MM.1S (cell line): ENCODE data around the gene TMEM184A.

Experiments
- EZH2 ChIP-seq: fragments of 300-600 bp; sonication (generic); optimal IDR thresholded peaks from 2 replicates; pipeline ENCODE3; 2017; ENCODE audit warnings: low read depth, mild to moderate bottlenecking, antibody characterized with exemption, low read length, mixed read lengths
- EZH2phosphoT487 ChIP-seq: fragments of 300-600 bp; sonication (generic); IDR thresholded peaks from 2 replicates; pipeline ENCODE4 v1.6.1; 2018; ENCODE audit warnings: antibody characterized with exemption, low read length
- TF ChIP-seq, protein P1 (sequence below): fragments of 300-600 bp; sonication (generic); IDR thresholded peaks from 2 replicates; pipeline ENCODE4 v1.5.1; 2016; ENCODE audit warnings: antibody characterized with exemption, low read length, mixed read lengths

DNA sequence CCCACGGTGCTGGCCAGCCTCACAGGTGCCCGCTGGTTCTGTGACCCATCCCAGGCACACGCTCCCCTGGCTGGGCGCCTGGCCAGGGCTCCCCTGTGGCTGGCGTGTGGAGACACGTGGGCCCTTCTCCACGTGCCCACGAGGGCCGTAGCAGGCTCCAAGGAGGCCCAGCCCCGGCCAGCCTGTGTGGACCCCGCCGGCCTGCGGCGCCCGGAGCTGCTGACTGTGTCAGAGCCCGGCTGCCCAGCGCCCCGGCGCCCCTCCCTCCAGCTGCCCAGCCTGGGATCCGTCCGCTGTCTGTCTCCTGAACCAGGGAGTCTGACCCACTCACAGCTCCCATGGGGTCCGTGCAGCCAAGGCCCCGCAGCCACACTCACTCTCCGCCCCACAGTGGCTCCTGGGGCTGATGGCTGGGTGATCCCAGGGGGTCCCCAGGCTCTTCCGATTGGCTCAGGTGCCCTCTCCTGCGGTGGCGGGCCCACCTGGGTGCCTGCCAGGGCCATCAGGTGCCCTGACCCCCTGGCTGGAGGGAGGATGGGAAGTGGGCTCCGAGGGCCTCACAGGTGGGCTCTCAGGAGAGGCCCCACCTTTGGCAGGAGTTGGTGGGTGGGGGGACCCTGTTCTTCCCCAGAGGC is 9.6 kb downstream of the TMEM184A start:
- TF ChIP-seq, protein P1, sequence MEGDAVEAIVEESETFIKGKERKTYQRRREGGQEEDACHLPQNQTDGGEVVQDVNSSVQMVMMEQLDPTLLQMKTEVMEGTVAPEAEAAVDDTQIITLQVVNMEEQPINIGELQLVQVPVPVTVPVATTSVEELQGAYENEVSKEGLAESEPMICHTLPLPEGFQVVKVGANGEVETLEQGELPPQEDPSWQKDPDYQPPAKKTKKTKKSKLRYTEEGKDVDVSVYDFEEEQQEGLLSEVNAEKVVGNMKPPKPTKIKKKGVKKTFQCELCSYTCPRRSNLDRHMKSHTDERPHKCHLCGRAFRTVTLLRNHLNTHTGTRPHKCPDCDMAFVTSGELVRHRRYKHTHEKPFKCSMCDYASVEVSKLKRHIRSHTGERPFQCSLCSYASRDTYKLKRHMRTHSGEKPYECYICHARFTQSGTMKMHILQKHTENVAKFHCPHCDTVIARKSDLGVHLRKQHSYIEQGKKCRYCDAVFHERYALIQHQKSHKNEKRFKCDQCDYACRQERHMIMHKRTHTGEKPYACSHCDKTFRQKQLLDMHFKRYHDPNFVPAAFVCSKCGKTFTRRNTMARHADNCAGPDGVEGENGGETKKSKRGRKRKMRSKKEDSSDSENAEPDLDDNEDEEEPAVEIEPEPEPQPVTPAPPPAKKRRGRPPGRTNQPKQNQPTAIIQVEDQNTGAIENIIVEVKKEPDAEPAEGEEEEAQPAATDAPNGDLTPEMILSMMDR = no peak
- TF ChIP-seq EZH2phosphoT487 (no peak), EZH2 (no peak)
